Measurements from ENCODE around the gene GPS2.

- TF ChIP-seq CTCF (IDR thresholded peaks at IDR 0.05) (peak in 2 of 5 experiments; percentile 7 to 24), POLR2AphosphoS5 (IDR thresholded peaks at IDR 0.05) (no peak), EP300 (IDR thresholded peaks at IDR 0.05; ENCODE audit: low read depth) (no peak), POLR2A (IDR thresholded peaks at IDR 0.05) (no peak)
Observed at GRCh38 chr17:7324438-7324779, 9.2 kb upstream of the GPS2 start.
